ENCODE measurements around the gene TXK. TPM values are rescaled to one million over a fixed set of nuclear protein-coding genes. Genes with fewer than 3 reads are reported as not detected.

The TXK gene
- total and polyA plus RNA-seq, 2 of the 13 experiments (the other 11 are each of a cell fraction or from before 2014, with no cell fraction given), result not detected

DNA sequence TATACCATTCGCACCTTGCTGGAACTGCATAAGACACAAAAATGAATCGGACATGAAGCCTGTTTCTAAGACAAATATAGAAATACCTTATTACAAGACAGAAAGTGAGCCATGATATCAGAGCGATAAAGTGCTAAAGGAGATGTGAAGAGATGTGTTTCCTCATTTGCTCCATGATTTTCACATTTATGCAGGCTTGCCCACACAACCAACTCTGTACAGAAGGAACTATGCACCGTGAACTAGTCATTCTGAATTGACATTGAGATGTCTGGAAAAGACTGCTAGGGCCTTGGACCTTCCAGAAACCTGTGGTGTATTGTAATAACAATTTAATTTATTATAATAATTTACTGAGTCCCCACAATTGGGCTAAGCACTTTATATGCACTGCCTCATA lies 38.6 kb upstream of the TXK start:
- ChIA-PET POLR2A (no interaction called here), CTCF (ENCODE audit: low intra/inter-chr PET ratio, low total read pairs) (no interaction called here)
- 48% methylated on average over 4 of the region's 4 CpGs for WGBS (ENCODE audit: low lambda C conversion rate)
- FAIRE-seq, result no peak
- ATAC-seq, result no peak
- Histone ChIP-seq H4K20me1 (ENCODE audit: insufficient read depth, low read length) (no peaks in the 10 kb centered on the region), H3K27me3 (ENCODE audit: control insufficient read depth in 1 of 2, insufficient read depth in 2 of 2, low read length in 2 of 2) (no peaks in the 10 kb centered on the region), H3K9ac (ENCODE audit: insufficient read depth, low read depth, low read length) (no peak overlapping the region), H3K4me1 (ENCODE audit: insufficient read depth, low read length) (no peaks in the 10 kb centered on the region), H3K9me3 (ENCODE audit: low read length) (no peaks in the 10 kb centered on the region), H3K4me3 (replicated peaks in 1 of 3; ENCODE audit: insufficient read depth in 1 of 3, low read depth in 2 of 3, low read length in 3 of 3) (no peak overlapping the region), H2AFZ (ENCODE audit: low read length) (no peak overlapping the region), H3K27ac (ENCODE audit: extremely low read length, insufficient read depth, low read length) (no peak overlapping the region), H3K79me2 (ENCODE audit: insufficient read depth, low read length) (no peaks in the 10 kb centered on the region), H3K4me2 (ENCODE audit: low read depth, low read length) (no peak overlapping the region), H3K36me3 (replicated peaks in 1 of 2; ENCODE audit: control insufficient read depth in 1 of 2, insufficient read depth in 2 of 2, low read length in 2 of 2) (no peaks in the 10 kb centered on the region)
- in situ Hi-C loops (cut with HindIII; ENCODE audit: extremely low pct_ligation_motif_present, low pct_unique_long_range_greater_than_20kb) (no loop called here), intact Hi-C loops (cut with micrococcal nuclease; ENCODE audit: unreplicated experiment) (no loop called here)
- BruUV-seq (replicated peaks), result no TSS peak
- no peak for DNase-seq (ENCODE audit: low spot score)
- TF ChIP-seq NFIC (IDR thresholded peaks at IDR 0.05; ENCODE audit: low read length) (no peak), BRD4 (CRISPR knock-in tag; IDR thresholded peaks at IDR 0.05) (no peak), XBP1 (CRISPR knock-in tag; IDR thresholded peaks at IDR 0.05) (no peak), MZF1 (CRISPR knock-in tag; IDR thresholded peaks at IDR 0.05; ENCODE audit: borderline replicate concordance) (no peak), SNAI1 (CRISPR knock-in tag; IDR thresholded peaks at IDR 0.05; ENCODE audit: borderline replicate concordance) (no peak), ZNF124 (CRISPR knock-in tag; IDR thresholded peaks at IDR 0.05) (no peak), SP140L (CRISPR knock-in tag; IDR thresholded peaks at IDR 0.05; ENCODE audit: borderline replicate concordance) (no peak), TIGD3 (CRISPR knock-in tag; IDR thresholded peaks at IDR 0.05; ENCODE audit: borderline replicate concordance) (no peak), ZZZ3 (CRISPR knock-in tag; IDR thresholded peaks at IDR 0.05; ENCODE audit: borderline replicate concordance) (no peak), ZNF446 (CRISPR knock-in tag; IDR thresholded peaks at IDR 0.05) (no peak), HMG20B (CRISPR knock-in tag; conservative IDR thresholded peaks at IDR 0.05) (no peak), GTF2F1 (IDR thresholded peaks at IDR 0.05; ENCODE audit: low read length) (no peak), KDM1A (CRISPR knock-in tag; IDR thresholded peaks at IDR 0.05) (no peak), ZNF772 (CRISPR knock-in tag; IDR thresholded peaks at IDR 0.05) (no peak), CCAR2 (optimal IDR thresholded peaks at IDR 0.05; ENCODE audit: low read depth, low read length) (no peak), LRRFIP1 (CRISPR knock-in tag; conservative IDR thresholded peaks at IDR 0.05) (no peak)

All from HepG2 (cell line).